Measurements from ENCODE around the gene ISX.

GRCh38 chr22:35023692-35024363, 42.1 kb upstream of the ISX start:
- TF ChIP-seq EZH2 (IDR thresholded peaks at IDR 0.05; ENCODE audit: borderline replicate concordance, insufficient read depth, low read length, poor library complexity, severe bottlenecking) (no peak), CTCF (IDR thresholded peaks at IDR 0.05; ENCODE audit: poor library complexity, severe bottlenecking) (peak; percentile 96), RAD21 (conservative IDR thresholded peaks at IDR 0.05) (peak; percentile 97), POLR2AphosphoS5 (IDR thresholded peaks at IDR 0.05) (no peak), EP300 (conservative IDR thresholded peaks at IDR 0.05; ENCODE audit: poor library complexity, severe bottlenecking) (no peak), SMC3 (conservative IDR thresholded peaks at IDR 0.05; ENCODE audit: poor library complexity) (peak; percentile 99), MXI1 (conservative IDR thresholded peaks at IDR 0.05; ENCODE audit: poor library complexity, severe bottlenecking) (no peak)
